Caco-2 (cell line): Measurements from ENCODE around the gene RFX1. TPM values are rescaled to one million over a fixed set of nuclear protein-coding genes. Genes with fewer than 3 reads are reported as not detected.

Source experiments
- BruUV-seq: library from RNA; stranded (reverse); fragments of 400-500 nt; replicated peaks from 2 replicates; lab custom pipeline; 2021; lab: Mats Ljungman, UMichigan
- CTCF ChIA-PET: fragments of 300-600 bp; sonication (Branson Sonifier 250); formaldehyde crosslinking; loops from one replicate; lab custom pipeline; 2022; ENCODE audit warnings: antibody characterized with exemption; lab: Charles Lee
- POLR2A ChIA-PET: fragments of 300-600 bp; sonication (Branson Sonifier 250); formaldehyde crosslinking; loops from one replicate; lab custom pipeline; 2022; ENCODE audit warnings: antibody characterized with exemption; lab: Charles Lee
- DNase-seq, 2 experiments: peaks; one replicate each; pipeline versions ENCODE4 v3.0.0 to v3.0.0-alpha.2; 2020 to 2022
- H3K27me3 ChIP-seq: replicated peaks from 2 replicates; pipeline ENCODE4 v1.6.0; 2011; ENCODE audit warnings: low read length; ENCODE audit not compliant: control insufficient read depth, insufficient read depth
- H3K36me3 ChIP-seq: 2 replicates; pipeline ENCODE4 v1.5.1; 2011; ENCODE audit warnings: low read length; ENCODE audit not compliant: control insufficient read depth, insufficient read depth
- H3K4me1 ChIP-seq: fragments of 250-450 bp; sonication (Bioruptor Pico); 2 replicates; pipeline ENCODE4 v1.5.1; 2020; ENCODE audit warnings: mild to moderate bottlenecking
- H3K4me3 ChIP-seq: 2 replicates; pipeline ENCODE4 v1.5.1; 2011; ENCODE audit warnings: low read depth, mild to moderate bottlenecking, control low read depth, low read length
- H3K9me3 ChIP-seq: fragments of 250-450 bp; sonication (Bioruptor Pico); 2 replicates; pipeline ENCODE4 v1.5.1; 2020; ENCODE audit warnings: mild to moderate bottlenecking, moderate library complexity
- H3K27ac Mint-ChIP-seq: one replicate; pipeline ENCODE4 v1.8.0; 2022; ENCODE audit warnings: mixed read lengths; ENCODE audit not compliant: unreplicated experiment
- H3K27me3 Mint-ChIP-seq: one replicate; pipeline ENCODE4 v1.8.0; 2022; ENCODE audit warnings: mixed read lengths; ENCODE audit not compliant: insufficient read depth, unreplicated experiment
- H3K36me3 Mint-ChIP-seq: one replicate; pipeline ENCODE4 v1.8.0; 2022; ENCODE audit warnings: mild to moderate bottlenecking, mixed read lengths; ENCODE audit not compliant: insufficient read depth, unreplicated experiment
- H3K4me1 Mint-ChIP-seq: one replicate; pipeline ENCODE4 v1.8.0; 2022; ENCODE audit warnings: low read depth, mixed read lengths; ENCODE audit not compliant: unreplicated experiment
- H3K4me3 Mint-ChIP-seq: one replicate; pipeline ENCODE4 v1.8.0; 2022; ENCODE audit warnings: mild to moderate bottlenecking, moderate library complexity, mixed read lengths; ENCODE audit not compliant: unreplicated experiment
- H3K9me3 Mint-ChIP-seq: one replicate; pipeline ENCODE4 v1.8.0; 2022; ENCODE audit warnings: mixed read lengths; ENCODE audit not compliant: unreplicated experiment
- CTCF ChIP-seq, 2 experiments: fragments of 200-600 bp in 1 of 2; IDR thresholded peaks; 1 replicate in 1 of 2; 2 replicates in 1 of 2; pipeline versions ENCODE4 v1.5.1 to v1.8.0; 2011 to 2022; ENCODE audit warnings: antibody characterized with exemption in 1 of 2, control low read depth in 1 of 2, inconsistent platforms in 1 of 2, low read depth in 1 of 2, low read length in 1 of 2, mild to moderate bottlenecking in 1 of 2, moderate library complexity in 1 of 2; ENCODE audit not compliant: insufficient read depth in 1 of 2, severe bottlenecking in 1 of 2, unreplicated experiment in 1 of 2
- intact Hi-C: fragments of 100-400 bp; cut with micrococcal nuclease; formaldehyde crosslinking; loops from one replicate; pipeline ENCODE4 v1.10.0; 2022; ENCODE audit not compliant: unreplicated experiment
- total RNA-seq: library from RNA; stranded (reverse); gene quantifications from 2 replicates; pipeline ENCODE4 v1.2.3, GENCODE V29; 2022

RFX1 gene
- total RNA-seq, 1 experiment from 2014 or later: 11.5 TPM

- Histone ChIP-seq H3K36me3 (no peaks in the 10 kb centered on the region; the same call in 1 of the 2 replicates), H3K4me3 (no peak overlapping the region), H3K27me3 (no peaks in the 10 kb centered on the region), H3K4me1 (peaks cover 11% of the 10 kb centered on the region), H3K9me3 (no peaks in the 10 kb centered on the region)
- intact Hi-C loops: no loop called here
- BruUV-seq: no TSS peak
- no peak for DNase-seq
- no peak overlapping the region for H3K27ac Mint-ChIP-seq
- no peaks in the 10 kb centered on the region for H3K9me3 Mint-ChIP-seq
- H3K4me3 Mint-ChIP-seq: no peak overlapping the region
- ChIA-PET CTCF (no interaction called here), POLR2A (no interaction called here)
- H3K36me3 Mint-ChIP-seq: peaks cover 16% of the 10 kb centered on the region
- no peaks in the 10 kb centered on the region for H3K27me3 Mint-ChIP-seq
- TF ChIP-seq CTCF (IDR thresholded peaks at IDR 0.05; ENCODE audit: insufficient read depth in 1 of 2, low read depth in 1 of 2, low read length in 1 of 2, severe bottlenecking in 1 of 2, unreplicated experiment in 1 of 2): no peak
- H3K4me1 Mint-ChIP-seq: no peaks in the 10 kb centered on the region
These were observed 25.1 kb downstream of the RFX1 start for GRCh38 chr19:13981021-13981420.

DNA sequence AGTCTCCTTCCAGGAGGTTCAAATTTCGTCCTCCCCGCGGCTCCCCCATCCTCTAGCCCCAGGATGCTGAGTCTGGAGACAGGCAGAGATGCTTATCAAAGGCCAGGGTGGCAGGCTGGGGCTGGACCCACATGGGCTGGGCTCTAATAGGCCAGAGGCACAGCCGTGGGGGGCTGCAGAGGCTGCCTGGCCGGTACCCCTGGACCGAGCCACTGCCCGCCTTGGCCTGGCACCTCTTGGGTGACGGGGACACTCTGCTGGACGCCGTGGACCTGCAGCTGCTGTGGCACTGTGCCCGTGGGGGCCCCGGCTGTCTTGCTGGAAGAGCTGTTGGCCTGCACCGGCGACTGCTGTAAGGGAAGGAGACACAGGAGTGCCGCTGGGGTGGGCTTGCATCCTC lies 25.8 kb downstream of the RFX1 start:
- Mint-ChIP-seq H3K4me3 (no peak overlapping the region), H3K4me1 (no peaks in the 10 kb centered on the region), H3K36me3 (peaks cover 19% of the 10 kb centered on the region), H3K27me3 (no peaks in the 10 kb centered on the region), H3K27ac (no peak overlapping the region), H3K9me3 (no peaks in the 10 kb centered on the region)
- ChIA-PET CTCF (no interaction called here), POLR2A (no interaction called here)
- no peak for DNase-seq
- no peak overlapping the region for H3K4me3 ChIP-seq
- intact Hi-C loops: no loop called here
- TF ChIP-seq CTCF (IDR thresholded peaks at IDR 0.05; ENCODE audit: insufficient read depth in 1 of 2, low read depth in 1 of 2, low read length in 1 of 2, severe bottlenecking in 1 of 2, unreplicated experiment in 1 of 2): no peak
- BruUV-seq: no TSS peak
- no peaks in the 10 kb centered on the region for H3K9me3 ChIP-seq
- peaks cover 11% of the 10 kb centered on the region for H3K4me1 ChIP-seq
- no peaks in the 10 kb centered on the region; the same call in none of the 2 replicates for H3K36me3 ChIP-seq
- no peaks in the 10 kb centered on the region for H3K27me3 ChIP-seq

DNA sequence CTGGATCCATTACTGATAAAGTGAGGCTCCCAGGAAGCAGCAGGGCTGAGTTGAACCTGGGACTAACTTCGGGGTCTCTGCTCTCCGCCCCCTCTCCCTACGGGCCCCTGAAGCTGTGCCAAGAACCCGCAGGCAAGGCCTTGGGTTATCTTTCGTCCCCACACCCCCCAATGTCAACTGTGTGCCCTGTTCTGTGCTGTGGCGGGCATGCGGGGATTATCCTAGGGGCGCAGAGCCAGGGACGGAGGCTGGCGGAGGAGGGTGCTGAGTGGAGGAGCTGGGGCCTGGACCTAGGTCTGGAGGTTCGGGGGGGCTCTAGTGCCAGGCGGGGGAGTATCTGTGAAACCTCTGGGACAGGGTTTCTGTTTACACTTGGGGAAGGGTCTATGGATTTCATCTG lies 26.4 kb downstream of the RFX1 start:
- DNase-seq: no peak
- Histone ChIP-seq H3K9me3 (no peaks in the 10 kb centered on the region), H3K36me3 (no peaks in the 10 kb centered on the region; the same call in none of the 2 replicates), H3K4me3 (peak overlapping the region; percentile 38), H3K27me3 (no peaks in the 10 kb centered on the region), H3K4me1 (peaks cover 11% of the 10 kb centered on the region)
- POLR2A ChIA-PET: interaction anchor here (0.6 kb wide), 1 partner anchor 91 kb away, joined by 3 read pairs; no protein-coding TSS in a partner anchor
- Mint-ChIP-seq H3K9me3 (no peaks in the 10 kb centered on the region), H3K27ac (no peak overlapping the region), H3K27me3 (no peaks in the 10 kb centered on the region), H3K4me3 (peak overlapping the region; percentile 65), H3K36me3 (peaks cover 17% of the 10 kb centered on the region), H3K4me1 (peaks cover under 1% of the 10 kb centered on the region)
- CTCF ChIA-PET: no interaction called here
- TF ChIP-seq CTCF (IDR thresholded peaks at IDR 0.05; ENCODE audit: insufficient read depth in 1 of 2, low read depth in 1 of 2, low read length in 1 of 2, severe bottlenecking in 1 of 2, unreplicated experiment in 1 of 2): no peak
- BruUV-seq: no TSS peak
- intact Hi-C loops: loop anchor here (10.0 kb wide), 1 partner anchor 95 kb away; the partner anchor contains the start of gene MISP3
